Activated CD4-positive, alpha-beta T cell treated with anti-CD3 and anti-CD28 coated beads, Interleukin-2, amount 50 U/mL, for 24 hours (primary cell): ENCODE measurements around the gene EFHC2.
A peak's percentile ranks its signal among the peaks of the same experiment; 100 is the strongest.
"Not testable (repeated sequence)": the region's sequence is repeated elsewhere in the genome, so short reads cannot be mapped to it uniquely, and the experiment has no call there.

Experiments used
- DNase-seq, 2 donors: peaks; one replicate each; pipeline ENCODE4 v3.0.0-alpha.2; 2020; ENCODE audit warnings: low read depth in 1 of 2, low spot score in 1 of 2

Gene EFHC2

GRCh38 chrX:44291468-44292092, 51.9 kb downstream of the EFHC2 start:
- no peak for DNase-seq

GRCh38 chrX:44290718-44291117, 52.8 kb downstream of the EFHC2 start:
- no peak for DNase-seq

GRCh38 chrX:44282753-44283152, 60.7 kb downstream of the EFHC2 start:
- no peak for DNase-seq

- DNase-seq = no peak
Measured at GRCh38 chrX:44280116-44280515, 63.4 kb downstream of the EFHC2 start.

- no peak for DNase-seq
Measured at GRCh38 chrX:44274096-44274495, 69.4 kb downstream of the EFHC2 start.

- no peak for DNase-seq
Measured at GRCh38 chrX:44267861-44268260, 75.6 kb downstream of the EFHC2 start.

- no peak for DNase-seq
Measured at GRCh38 chrX:44267116-44267515, 76.4 kb downstream of the EFHC2 start.

- no peak for DNase-seq
Measured at GRCh38 chrX:44265559-44265958, 77.9 kb downstream of the EFHC2 start.

GRCh38 chrX:44264936-44265335, 78.5 kb downstream of the EFHC2 start:
- DNase-seq = no peak

- DNase-seq = no peak
Measured at GRCh38 chrX:44261286-44261685, 82.2 kb downstream of the EFHC2 start.

- no peak for DNase-seq
Measured at GRCh38 chrX:44260609-44261008, 82.9 kb downstream of the EFHC2 start.

- DNase-seq = not testable (repeated sequence)
Measured at GRCh38 chrX:44255742-44256141, 87.7 kb downstream of the EFHC2 start.

- DNase-seq = no peak
Measured at GRCh38 chrX:44253575-44253942, 89.9 kb downstream of the EFHC2 start.

- peak in 1 of 2 donors; percentile 7 for DNase-seq
Measured at GRCh38 chrX:44252688-44253574, 90.5 kb downstream of the EFHC2 start.

GRCh38 chrX:44247468-44247867, 96.0 kb downstream of the EFHC2 start:
- no peak for DNase-seq

- DNase-seq = no peak
Measured at GRCh38 chrX:44246826-44247225, 96.6 kb downstream of the EFHC2 start.

GRCh38 chrX:44245733-44246132, 97.7 kb downstream of the EFHC2 start:
- peak in 1 of 2 donors; percentile 7 for DNase-seq

- DNase-seq = no peak
Measured at GRCh38 chrX:44244008-44244407, 99.5 kb downstream of the EFHC2 start.

GRCh38 chrX:44241546-44241945, 101.9 kb downstream of the EFHC2 start:
- no peak for DNase-seq

GRCh38 chrX:44240036-44240435, 103.4 kb downstream of the EFHC2 start:
- no peak for DNase-seq

GRCh38 chrX:44239036-44239435, 104.4 kb downstream of the EFHC2 start:
- DNase-seq = no peak

- no peak for DNase-seq
Measured at GRCh38 chrX:44235534-44235933, 107.9 kb downstream of the EFHC2 start.

GRCh38 chrX:44234541-44234940, 108.9 kb downstream of the EFHC2 start:
- DNase-seq = no peak
